A549 (cell line): ENCODE data around the gene BASP1.
"Not testable (repeated sequence)": the region's sequence is repeated elsewhere in the genome, so short reads cannot be mapped to it uniquely, and the experiment has no call there.

Source experiments
- BHLHE40 ChIP-seq: IDR thresholded peaks from 2 replicates; pipeline ENCODE4 v1.6.1; 2012; ENCODE audit warnings: low read depth, low read length, inconsistent platforms
- CBX8 ChIP-seq: fragments of 200-600 bp; sonication (generic); IDR thresholded peaks from 2 replicates; pipeline ENCODE4 v1.6.1; 2016
- CHD4 ChIP-seq: fragments of 200-600 bp; sonication (generic); IDR thresholded peaks from 2 replicates; pipeline ENCODE4 v1.6.1; 2016; ENCODE audit warnings: antibody characterized with exemption, mild to moderate bottlenecking, borderline replicate concordance
- CTCF ChIP-seq: fragments of >200 bp; sonication (Bioruptor Twin); formaldehyde crosslinking; IDR thresholded peaks from 3 replicates; pipeline ENCODE4 v1.5.1; 2016
- ELK1 ChIP-seq: fragments of 150-350 bp; IDR thresholded peaks from 2 replicates; pipeline ENCODE4 v1.6.1; 2014; ENCODE audit warnings: low read depth, mild to moderate bottlenecking, low read length
- EP300 ChIP-seq, 2 experiments: fragments of >200 bp; sonication (Bioruptor Twin); formaldehyde crosslinking; IDR thresholded peaks; 2 replicates in 1 of 2; 3 replicates in 1 of 2; pipeline ENCODE4 v1.6.1; 2016 to 2017
- HMGXB4 ChIP-seq: fragments of 250-450 bp; sonication (Bioruptor Pico); IDR thresholded peaks from 2 replicates; pipeline ENCODE4 v1.5.0; 2021; ENCODE audit warnings: mild to moderate bottlenecking, moderate library complexity, borderline replicate concordance
- JUNB ChIP-seq: fragments of >200 bp; sonication (Bioruptor Twin); formaldehyde crosslinking; IDR thresholded peaks from 2 replicates; pipeline ENCODE4 v1.6.1; 2016
- KDM5A ChIP-seq: fragments of 200-600 bp; sonication (generic); IDR thresholded peaks from 2 replicates; pipeline ENCODE4 v1.6.1; 2016; ENCODE audit warnings: antibody characterized with exemption, mild to moderate bottlenecking
- MAX ChIP-seq: IDR thresholded peaks from 2 replicates; pipeline ENCODE4 v1.6.1; 2012
- NFE2L2 ChIP-seq: fragments of 150-350 bp; conservative IDR thresholded peaks from 2 replicates; pipeline ENCODE4 v1.6.1; 2014; ENCODE audit warnings: low read length
- POLR2A ChIP-seq: IDR thresholded peaks from 2 replicates; pipeline ENCODE4 v1.6.1; 2012; ENCODE audit warnings: mild to moderate bottlenecking, low read length
- REST ChIP-seq: fragments of 200-600 bp; sonication (generic); IDR thresholded peaks from 2 replicates; pipeline ENCODE4 v1.6.1; 2016; ENCODE audit warnings: antibody characterized with exemption, mild to moderate bottlenecking, moderate library complexity
- USF2 ChIP-seq: fragments of 450-650 bp; IDR thresholded peaks from 2 replicates; pipeline ENCODE4 v1.6.1; 2014; ENCODE audit warnings: antibody characterized with exemption

GRCh38 chr5:17249841-17250240 is 32.4 kb downstream of the BASP1 start:
- not testable (repeated sequence) for TF ChIP-seq CTCF; CBX8; CHD4; USF2; ELK1; KDM5A; NFE2L2; POLR2A; JUNB; MAX; EP300 (IDR thresholded peaks at IDR 0.05); HMGXB4 (CRISPR knock-in tag); REST; BHLHE40
